K562 (cell line): ENCODE measurements around the gene MPC2. TPM values are rescaled to one million over a fixed set of nuclear protein-coding genes. Genes with fewer than 3 reads are reported as not detected.

ENCODE experiments used
- BCL6 ChIP-seq: fragments of 250-450 bp; sonication (Bioruptor Pico); IDR thresholded peaks from 2 replicates; pipeline ENCODE4 v1.4.0; 2020
- CBFA2T3 ChIP-seq: fragments of 450-650 bp; IDR thresholded peaks from 2 replicates; pipeline ENCODE4 v1.6.1; 2017
- EHMT2 ChIP-seq: fragments of 450-650 bp; IDR thresholded peaks from 2 replicates; pipeline ENCODE4 v1.6.1; 2018; ENCODE audit warnings: antibody characterized with exemption
- ELF4 ChIP-seq: fragments of 450-650 bp; formaldehyde crosslinking; IDR thresholded peaks from 2 replicates; pipeline ENCODE4 v1.4.0; 2022; ENCODE audit warnings: missing genetic modification characterization
- ETS2 ChIP-seq: IDR thresholded peaks from 2 replicates; pipeline ENCODE4 v1.6.1; 2016; ENCODE audit warnings: borderline replicate concordance, missing genetic modification characterization, mild to moderate bottlenecking, moderate library complexity, missing compliant biosample characterization; ENCODE audit not compliant: poor library complexity, severe bottlenecking
- EZH2 ChIP-seq: IDR thresholded peaks from 2 replicates; pipeline ENCODE4 v1.6.1; 2012; ENCODE audit warnings: low read depth, mild to moderate bottlenecking, inconsistent platforms, low read length, borderline replicate concordance
- MAFK ChIP-seq: IDR thresholded peaks from 2 replicates; pipeline ENCODE4 v1.6.1; 2011; ENCODE audit warnings: low read length, improper control_type of control experiment
- MTA3 ChIP-seq: fragments of 450-650 bp; formaldehyde crosslinking; IDR thresholded peaks from 2 replicates; pipeline ENCODE4 v1.6.1; 2017; ENCODE audit warnings: mild to moderate bottlenecking, borderline replicate concordance
- NFIX ChIP-seq: fragments of 250-450 bp; sonication (Bioruptor Pico); IDR thresholded peaks from 2 replicates; pipeline ENCODE4 v1.4.0; 2020; ENCODE audit warnings: low read depth, mild to moderate bottlenecking, moderate library complexity
- NR3C1 ChIP-seq: sonication (generic); formaldehyde crosslinking; IDR thresholded peaks from 2 replicates; pipeline ENCODE4 v1.8.1; 2022; ENCODE audit warnings: missing genetic modification reagents
- OTX1 ChIP-seq: fragments of 450-650 bp; formaldehyde crosslinking; IDR thresholded peaks from 2 replicates; pipeline ENCODE4 v1.4.0; 2022; ENCODE audit warnings: mild to moderate bottlenecking
- PHB ChIP-seq: fragments of 250-450 bp; sonication (Bioruptor Pico); IDR thresholded peaks from 2 replicates; pipeline ENCODE4 v1.5.0; 2021
- RBFOX2 ChIP-seq: fragments of 200-400 bp; formaldehyde crosslinking; IDR thresholded peaks from 2 replicates; pipeline ENCODE4 v1.6.1; 2017; ENCODE audit warnings: low read depth, mild to moderate bottlenecking, low read length, moderate library complexity
- SAFB2 ChIP-seq: fragments of 200-400 bp; formaldehyde crosslinking; IDR thresholded peaks from 2 replicates; pipeline ENCODE4 v1.6.1; 2018; ENCODE audit warnings: borderline replicate concordance, low read length, low read depth, moderate library complexity; ENCODE audit not compliant: severe bottlenecking
- SIRT6 ChIP-seq: IDR thresholded peaks from one replicate; pipeline ENCODE4 v1.6.1; 2012; ENCODE audit warnings: low read depth, mild to moderate bottlenecking, control low read depth, inconsistent platforms, low read length, moderate library complexity
- SMARCA5 ChIP-seq: fragments of 450-650 bp; IDR thresholded peaks from 2 replicates; pipeline ENCODE4 v1.6.1; 2016
- SNAPC5 ChIP-seq: fragments of 250-450 bp; sonication (Bioruptor Pico); IDR thresholded peaks from 2 replicates; pipeline ENCODE4 v1.8.0; 2021; ENCODE audit warnings: moderate library complexity, mild to moderate bottlenecking, inconsistent platforms
- TCFL5 ChIP-seq: fragments of 250-450 bp; sonication (Bioruptor Pico); conservative IDR thresholded peaks from 2 replicates; pipeline ENCODE4 v1.6.1; 2021; ENCODE audit warnings: mild to moderate bottlenecking, moderate library complexity, matching md5 sums
- TOE1 ChIP-seq, 2 experiments: fragments of 450-650 bp in 1 of 2; sonication (generic) in 1 of 2; formaldehyde crosslinking in 1 of 2; IDR thresholded peaks; 2 replicates each; pipeline versions ENCODE4 v1.7.1 to v1.8.0; 2016 to 2022; ENCODE audit warnings: borderline replicate concordance in 2 of 2, mild to moderate bottlenecking in 2 of 2, antibody characterized with exemption in 1 of 2, inconsistent platforms in 1 of 2, low read depth in 1 of 2, missing genetic modification reagents in 1 of 2, moderate library complexity in 1 of 2
- ZBTB7A ChIP-seq: IDR thresholded peaks from 2 replicates; pipeline ENCODE4 v1.6.1; 2011; ENCODE audit warnings: low read depth, mild to moderate bottlenecking, low read length, moderate library complexity, borderline replicate concordance; ENCODE audit not compliant: control insufficient read depth
- ZFP1 ChIP-seq: fragments of 450-650 bp; formaldehyde crosslinking; IDR thresholded peaks from 2 replicates; pipeline ENCODE4 v1.4.0; 2020; ENCODE audit warnings: mild to moderate bottlenecking, mixed read lengths
- ZFX ChIP-seq: sonication (generic); formaldehyde crosslinking; IDR thresholded peaks from 2 replicates; pipeline ENCODE4 v1.8.0; 2022; ENCODE audit warnings: mild to moderate bottlenecking, missing genetic modification reagents, moderate library complexity
- ZNF239 ChIP-seq: fragments of 250-450 bp; sonication (Bioruptor Pico); IDR thresholded peaks from 2 replicates; pipeline ENCODE4 v1.4.0; 2020; ENCODE audit warnings: mild to moderate bottlenecking
- ZNF699 ChIP-seq: fragments of 250-450 bp; sonication (Bioruptor Pico); IDR thresholded peaks from 2 replicates; pipeline ENCODE4 v1.8.0; 2021; ENCODE audit warnings: mild to moderate bottlenecking, moderate library complexity; ENCODE audit not compliant: insufficient replicate concordance
- ZNF778 ChIP-seq: fragments of 450-650 bp; formaldehyde crosslinking; IDR thresholded peaks from 2 replicates; pipeline ENCODE4 v1.4.0; 2020; ENCODE audit warnings: mild to moderate bottlenecking, moderate library complexity
- ZZZ3 ChIP-seq: fragments of 450-650 bp; IDR thresholded peaks from 2 replicates; pipeline ENCODE4 v1.6.1; 2016; ENCODE audit warnings: antibody characterized with exemption, mild to moderate bottlenecking, moderate library complexity
- polyA plus RNA-seq, 8 experiments: library from polyadenylated mRNA; depleted of rRNA in 4 of 8; stranded (reverse) in 5 of 8; unstranded in 3 of 8; fragments of >200 nt; fragmentation: Nextera tagmentation in 2 of 8; fragmentation: Illumina TruSeq in 1 of 8; extraction: Ambion mirVana in 2 of 8; extraction: Trizol in 1 of 8; gene quantifications; 2 replicates each; pipeline versions ENCODE4 v1.2.1 to v1.2.3, GENCODE V29; 2011 to 2014; ENCODE audit warnings: inconsistent platforms in 1 of 8, missing spikeins in 1 of 8
- total RNA-seq, 7 experiments: library from RNA; depleted of rRNA in 6 of 7; stranded (reverse); fragments of >200 nt in 6 of 7; fragmentation: Illumina TruSeq in 2 of 7; extraction: Trizol in 2 of 7; gene quantifications; 2 replicates each; pipeline versions ENCODE4 v1.2.1 to v1.2.3, GENCODE V29; 2011 to 2021; ENCODE audit warnings: low replicate concordance in 1 of 7

The MPC2 gene
- total and polyA plus RNA-seq, 9 of the 15 experiments (the other 6 are each of a cell fraction or from before 2014, with no cell fraction given), result 70.7 to 179 (median 144) TPM

DNA sequence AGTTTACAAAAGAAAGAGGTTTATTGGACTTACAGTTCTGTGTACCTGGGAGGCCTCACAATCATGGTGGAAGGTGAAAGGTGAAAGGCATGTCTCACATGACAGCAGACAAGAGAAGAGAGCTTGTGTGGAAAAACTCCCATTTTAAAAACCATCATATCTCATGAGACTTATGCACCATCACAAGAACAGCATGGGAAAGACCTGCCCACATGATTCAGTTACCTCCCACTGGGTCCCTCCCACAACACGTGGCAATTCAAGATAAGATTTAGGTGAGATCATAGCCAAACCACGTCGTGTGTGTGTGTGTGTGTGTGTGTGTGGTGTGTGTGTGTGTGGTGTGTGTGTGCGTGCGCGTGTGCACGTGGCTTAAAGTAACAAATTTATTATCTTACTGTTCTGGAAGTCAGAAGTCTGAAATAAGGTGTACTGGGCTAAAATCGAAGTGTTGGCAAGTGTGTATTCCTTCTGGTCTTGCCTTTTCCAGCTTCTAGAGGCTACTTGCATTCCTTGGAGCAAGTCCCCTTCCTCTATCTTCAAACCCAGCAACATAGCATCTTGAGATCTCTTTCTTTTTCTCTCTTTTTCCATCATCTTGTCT lies 48.1 kb upstream of the MPC2 start (continued):
- TF ChIP-seq ZZZ3, result no peak
- no peak for TF ChIP-seq SIRT6
- no peak for TF ChIP-seq ZNF699
- TF ChIP-seq NFIX, result no peak
- no peak for TF ChIP-seq TCFL5 (CRISPR knock-in tag)
- no peak for TF ChIP-seq RBFOX2
- TF ChIP-seq TOE1 (IDR thresholded peaks at IDR 0.05; ENCODE audit: borderline replicate concordance), result peak; percentile 93
- peak; percentile 97; the same call in 1 of the 2 replicates for TF ChIP-seq TOE1 (CRISPR knock-in tag; IDR thresholded peaks at IDR 0.05; ENCODE audit: borderline replicate concordance, low read depth)
- TF ChIP-seq OTX1 (CRISPR knock-in tag), result peak; percentile 98
- TF ChIP-seq SNAPC5, result no peak
- TF ChIP-seq EZH2, result no peak
- TF ChIP-seq BCL6 (CRISPR knock-in tag), result no peak
- TF ChIP-seq PHB (CRISPR knock-in tag), result no peak
- no peak for TF ChIP-seq ZFP1 (CRISPR knock-in tag)
- TF ChIP-seq MAFK, result no peak
- no peak for TF ChIP-seq ZFX
- no peak for TF ChIP-seq ETS2 (tag)
- TF ChIP-seq SMARCA5, result peak; percentile 89
- no peak for TF ChIP-seq ZNF778 (CRISPR knock-in tag)
- TF ChIP-seq EHMT2, result no peak
- no peak; the same call in 1 of the 2 replicates for TF ChIP-seq ZNF239
- peak; percentile 94 for TF ChIP-seq CBFA2T3
- peak; percentile 92 for TF ChIP-seq MTA3
- TF ChIP-seq ZBTB7A, result no peak
- no peak for TF ChIP-seq NR3C1
- no peak for TF ChIP-seq SAFB2
- TF ChIP-seq ELF4 (CRISPR knock-in tag), result peak; percentile 94
